GM12801 (cell line): ENCODE data around the gene GLIPR2.

Source experiments
- TF ChIP-seq, protein P1 (sequence below): IDR thresholded peaks from one replicate; pipeline ENCODE4 v1.5.1; 2011; ENCODE audit warnings: control low read depth; ENCODE audit not compliant: insufficient read length; ENCODE audit errors: extremely low read depth

Gene GLIPR2

DNA sequence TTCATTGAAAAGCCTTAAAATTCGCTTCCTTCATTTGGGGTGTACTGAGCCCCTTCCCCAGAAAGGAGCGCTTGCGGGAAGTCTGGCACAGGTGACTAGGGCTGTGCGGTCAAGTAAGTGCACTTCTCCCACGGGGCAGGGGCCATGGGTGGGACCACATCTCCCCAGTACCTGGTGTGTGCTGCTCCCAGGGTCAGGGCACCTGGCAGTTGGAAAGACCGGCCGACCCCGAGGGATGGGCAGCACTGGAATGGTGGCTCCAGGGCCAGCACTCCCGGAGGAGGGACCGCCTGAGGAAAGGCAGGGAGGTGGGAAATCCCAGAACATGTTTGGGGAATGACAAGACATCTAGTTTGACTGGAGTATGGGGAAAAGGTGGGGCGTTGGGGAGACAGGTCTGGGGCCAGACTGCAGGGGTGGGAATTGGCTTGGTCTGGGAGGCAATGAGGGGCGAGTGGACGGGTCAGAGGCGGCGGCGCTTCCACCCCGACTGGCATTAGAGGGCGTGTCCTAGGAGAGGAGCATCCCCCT lies 727 bp upstream of the GLIPR2 start:
- TF ChIP-seq, protein P1, sequence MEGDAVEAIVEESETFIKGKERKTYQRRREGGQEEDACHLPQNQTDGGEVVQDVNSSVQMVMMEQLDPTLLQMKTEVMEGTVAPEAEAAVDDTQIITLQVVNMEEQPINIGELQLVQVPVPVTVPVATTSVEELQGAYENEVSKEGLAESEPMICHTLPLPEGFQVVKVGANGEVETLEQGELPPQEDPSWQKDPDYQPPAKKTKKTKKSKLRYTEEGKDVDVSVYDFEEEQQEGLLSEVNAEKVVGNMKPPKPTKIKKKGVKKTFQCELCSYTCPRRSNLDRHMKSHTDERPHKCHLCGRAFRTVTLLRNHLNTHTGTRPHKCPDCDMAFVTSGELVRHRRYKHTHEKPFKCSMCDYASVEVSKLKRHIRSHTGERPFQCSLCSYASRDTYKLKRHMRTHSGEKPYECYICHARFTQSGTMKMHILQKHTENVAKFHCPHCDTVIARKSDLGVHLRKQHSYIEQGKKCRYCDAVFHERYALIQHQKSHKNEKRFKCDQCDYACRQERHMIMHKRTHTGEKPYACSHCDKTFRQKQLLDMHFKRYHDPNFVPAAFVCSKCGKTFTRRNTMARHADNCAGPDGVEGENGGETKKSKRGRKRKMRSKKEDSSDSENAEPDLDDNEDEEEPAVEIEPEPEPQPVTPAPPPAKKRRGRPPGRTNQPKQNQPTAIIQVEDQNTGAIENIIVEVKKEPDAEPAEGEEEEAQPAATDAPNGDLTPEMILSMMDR, result no peak

DNA sequence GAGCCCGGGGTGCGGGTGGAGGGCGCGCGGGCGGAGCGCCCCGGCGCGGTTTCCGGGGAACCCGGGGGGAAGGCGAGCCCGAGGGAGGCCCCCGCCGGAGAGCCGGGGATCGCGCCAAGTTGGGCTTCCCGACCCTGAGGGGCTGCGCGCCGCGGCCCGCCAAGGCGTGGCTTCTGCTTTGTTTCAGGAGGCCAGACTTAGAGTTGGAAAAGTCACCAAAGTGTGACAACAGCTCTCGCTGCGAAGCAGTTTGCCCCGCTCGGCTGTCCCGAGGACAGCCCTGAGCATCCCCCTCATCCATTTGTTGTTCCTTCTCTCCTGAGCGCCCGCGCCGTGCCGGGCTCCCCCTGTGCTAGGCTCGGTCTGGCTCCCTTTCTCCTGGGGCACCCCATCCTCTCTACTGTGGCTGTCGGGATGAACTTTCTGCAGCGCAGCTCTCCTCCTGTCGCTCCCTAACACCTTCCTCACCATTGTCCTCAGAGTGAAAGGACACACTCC lies 410 bp downstream of the GLIPR2 start:
- TF ChIP-seq, protein P1, result no peak

DNA sequence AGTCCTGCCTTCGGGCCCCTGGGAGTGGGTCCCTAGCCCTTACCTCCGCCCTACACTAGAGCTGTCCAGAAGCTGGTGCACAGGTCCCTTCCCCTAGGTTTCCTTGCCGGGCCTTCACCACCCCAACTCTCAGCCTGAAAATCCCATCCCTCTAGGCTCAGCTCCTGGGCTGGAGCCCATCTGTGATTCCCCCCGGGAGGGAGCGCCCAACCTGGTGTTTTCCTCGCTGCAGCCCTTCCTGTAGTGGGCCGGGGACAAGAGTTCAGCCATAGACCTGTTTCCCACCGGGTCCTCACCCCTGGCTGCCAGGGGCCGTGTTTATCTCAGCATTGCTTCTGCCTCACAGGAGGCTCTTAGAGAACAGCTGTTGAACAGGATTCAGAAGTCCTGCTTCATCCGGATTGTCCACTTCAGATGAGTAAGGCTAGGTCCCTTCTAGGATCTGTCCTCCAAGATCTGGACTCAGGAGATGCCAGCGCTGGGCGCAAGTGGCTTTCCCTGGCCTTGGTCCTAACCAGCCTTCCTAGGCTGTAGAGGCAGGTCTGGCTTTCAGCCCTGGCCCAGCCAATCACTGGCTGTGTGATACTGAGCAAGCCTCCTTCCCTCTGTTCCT lies 965 bp downstream of the GLIPR2 start:
- TF ChIP-seq, protein P1, result no peak

- TF ChIP-seq, protein P1, result no peak
These were observed 2.0 kb downstream of the GLIPR2 start for GRCh38 chr9:36138496-36138895.

- TF ChIP-seq, protein P1, result no peak
These were observed 2.4 kb downstream of the GLIPR2 start for GRCh38 chr9:36138901-36139300.

DNA sequence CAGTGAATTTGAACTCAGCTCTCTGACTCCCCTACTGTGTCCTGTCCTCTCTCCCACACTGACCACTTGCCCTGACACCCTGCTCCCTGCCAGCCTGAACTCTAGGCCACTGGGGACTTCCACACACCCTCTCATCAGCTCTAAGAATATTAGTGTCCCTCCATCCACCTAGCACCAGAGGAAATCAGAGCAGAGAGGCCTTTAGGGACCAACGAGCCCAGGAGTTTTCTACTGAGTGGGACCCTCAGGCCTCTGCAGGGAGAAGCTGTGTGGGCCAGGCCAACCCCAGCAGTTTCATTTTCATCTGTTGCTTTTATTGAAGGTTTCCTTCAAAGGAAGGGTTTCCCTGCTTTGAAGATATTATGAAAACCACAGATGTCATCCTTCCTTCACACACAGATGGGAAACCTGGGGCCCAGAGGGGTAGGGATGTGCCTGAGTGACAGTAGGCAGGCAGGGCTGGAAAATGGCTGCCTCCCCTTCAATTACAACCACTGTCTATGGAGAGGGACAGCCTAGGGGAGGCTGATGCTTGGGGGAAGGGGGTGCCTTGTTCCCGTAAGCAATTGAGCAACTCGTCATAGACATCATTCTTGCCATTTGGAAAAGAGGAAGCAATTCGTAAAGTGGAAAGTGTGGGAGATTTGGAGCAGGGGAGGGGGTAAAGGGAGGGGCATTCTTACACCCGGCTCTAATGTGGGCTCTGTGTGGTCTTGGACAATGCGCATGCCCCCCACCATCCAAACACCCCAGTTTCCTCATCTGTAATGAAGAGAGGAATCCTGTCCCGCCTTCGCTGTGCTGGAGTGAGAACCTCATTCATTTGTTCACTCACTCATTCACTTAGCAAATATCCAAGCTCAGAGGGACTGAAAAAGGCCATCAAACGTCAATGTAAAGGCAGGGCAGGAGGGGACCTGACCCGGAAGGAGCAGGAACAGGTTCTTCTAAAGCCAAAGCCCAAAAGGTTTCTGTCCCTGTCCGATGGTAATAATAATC lies 3.9 kb downstream of the GLIPR2 start:
- TF ChIP-seq, protein P1, result no peak

DNA sequence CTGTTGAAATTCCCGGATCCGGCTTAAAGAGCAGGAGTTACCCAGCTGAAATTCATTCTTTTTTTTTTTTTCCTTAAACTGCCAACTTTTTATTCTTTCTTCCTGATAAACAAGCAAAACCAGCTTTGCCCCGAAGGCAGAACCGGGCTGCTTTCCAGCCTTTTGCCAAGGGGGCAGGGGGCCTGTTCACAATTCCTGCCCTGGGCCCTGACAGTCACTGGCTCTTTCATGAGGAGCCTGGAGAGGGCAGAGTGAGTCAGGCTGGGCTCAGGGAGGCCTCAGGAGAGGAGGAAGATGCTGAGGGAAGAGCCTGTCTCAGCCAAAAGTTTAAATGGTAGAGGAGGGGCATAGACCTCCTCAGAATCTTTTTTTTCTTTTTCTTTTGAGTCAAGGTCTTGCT lies 4.8 kb downstream of the GLIPR2 start:
- TF ChIP-seq, protein P1, result no peak
